Adrenal gland (tissue), 5 donors: ENCODE measurements around the gene SLC22A4.

ENCODE experiments used
- CTCF ChIP-seq, 6 experiments: fragments of 450-650 bp in 4 of 6; fragments of 200-600 bp in 2 of 6; sonication (generic) in 1 of 6; IDR thresholded peaks; 1 replicate in 5 of 6; 2 replicates in 1 of 6; pipeline versions ENCODE4 v1.5.1 to v1.8.0; 2016 to 2021; ENCODE audit warnings: antibody characterized with exemption in 6 of 6, mild to moderate bottlenecking in 2 of 6, moderate library complexity in 1 of 6
- POLR2A ChIP-seq, 2 donors: fragments of 450-650 bp; IDR thresholded peaks; one replicate each; pipeline ENCODE4 v1.6.1; 2017; ENCODE audit warnings: antibody characterized with exemption in 2 of 2, mild to moderate bottlenecking in 2 of 2, moderate library complexity in 1 of 2
- donor health status: DM: no; HTN: no; CAD: no.

- TF ChIP-seq CTCF (IDR thresholded peaks at IDR 0.05) (no peak), POLR2A (IDR thresholded peaks at IDR 0.05) (no peak)
Observed at GRCh38 chr5:132268769-132269551, 25.2 kb upstream of the SLC22A4 start.
